ENCODE data around the gene USP8.

GRCh38 chr15:50552238-50552637 lies 128.0 kb downstream of the USP8 start:
- TF ChIP-seq, protein P1, sequence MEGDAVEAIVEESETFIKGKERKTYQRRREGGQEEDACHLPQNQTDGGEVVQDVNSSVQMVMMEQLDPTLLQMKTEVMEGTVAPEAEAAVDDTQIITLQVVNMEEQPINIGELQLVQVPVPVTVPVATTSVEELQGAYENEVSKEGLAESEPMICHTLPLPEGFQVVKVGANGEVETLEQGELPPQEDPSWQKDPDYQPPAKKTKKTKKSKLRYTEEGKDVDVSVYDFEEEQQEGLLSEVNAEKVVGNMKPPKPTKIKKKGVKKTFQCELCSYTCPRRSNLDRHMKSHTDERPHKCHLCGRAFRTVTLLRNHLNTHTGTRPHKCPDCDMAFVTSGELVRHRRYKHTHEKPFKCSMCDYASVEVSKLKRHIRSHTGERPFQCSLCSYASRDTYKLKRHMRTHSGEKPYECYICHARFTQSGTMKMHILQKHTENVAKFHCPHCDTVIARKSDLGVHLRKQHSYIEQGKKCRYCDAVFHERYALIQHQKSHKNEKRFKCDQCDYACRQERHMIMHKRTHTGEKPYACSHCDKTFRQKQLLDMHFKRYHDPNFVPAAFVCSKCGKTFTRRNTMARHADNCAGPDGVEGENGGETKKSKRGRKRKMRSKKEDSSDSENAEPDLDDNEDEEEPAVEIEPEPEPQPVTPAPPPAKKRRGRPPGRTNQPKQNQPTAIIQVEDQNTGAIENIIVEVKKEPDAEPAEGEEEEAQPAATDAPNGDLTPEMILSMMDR (IDR thresholded peaks at IDR 0.05; ENCODE audit: low read depth, low read length) = no peak
- no peak for TF ChIP-seq EZH2phosphoT487 (IDR thresholded peaks at IDR 0.05; ENCODE audit: low read depth)
